T-helper 2 cell treated with Interferon-gamma antibody and Interleukin-4, amounts not matched to agents 5 μg/mL and 100 μg/mL, for 36 hours (primary cell): ENCODE results near the gene NHP2.

Experiments
- DNase-seq: peaks from one replicate; pipeline ENCODE4 v3.0.0; 2021; ENCODE audit warnings: low spot score
- H3K27ac Mint-ChIP-seq: one replicate; pipeline ENCODE4 v1.8.0; 2021; ENCODE audit warnings: mild to moderate bottlenecking, mixed read lengths
- H3K27me3 Mint-ChIP-seq: one replicate; pipeline ENCODE4 v1.8.0; 2021; ENCODE audit warnings: low read depth, mixed read lengths
- H3K36me3 Mint-ChIP-seq: one replicate; pipeline ENCODE4 v1.8.0; 2021; ENCODE audit warnings: low read depth, mixed read lengths
- H3K4me1 Mint-ChIP-seq: one replicate; pipeline ENCODE4 v1.8.0; 2021; ENCODE audit warnings: low read depth, mixed read lengths
- H3K4me3 Mint-ChIP-seq: one replicate; pipeline ENCODE4 v1.8.0; 2022; ENCODE audit warnings: mild to moderate bottlenecking, moderate library complexity, mixed read lengths
- H3K9me3 Mint-ChIP-seq: one replicate; pipeline ENCODE4 v1.8.0; 2021; ENCODE audit warnings: mixed read lengths

The NHP2 gene

DNA sequence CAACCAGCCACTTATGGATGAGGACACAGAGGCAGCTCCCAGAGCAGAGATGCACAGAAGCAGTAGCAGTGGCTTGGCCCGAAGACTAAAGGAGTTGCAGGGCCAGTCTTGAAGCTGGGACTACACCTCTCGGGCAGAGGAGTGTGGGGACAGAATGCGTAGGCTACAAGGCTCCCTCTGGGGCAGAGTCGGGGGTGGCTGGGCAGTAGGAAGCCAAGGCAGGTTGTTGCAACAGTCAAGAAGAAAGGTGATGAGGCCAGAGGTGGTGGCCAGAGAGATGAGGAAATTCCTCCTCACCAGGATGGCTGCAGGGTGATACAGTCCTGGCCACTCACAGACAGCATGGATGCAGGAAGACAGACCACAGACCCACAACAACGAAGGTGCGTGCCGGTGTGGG lies 45.2 kb downstream of the NHP2 start:
- Mint-ChIP-seq H3K4me3 (no peak overlapping the region), H3K9me3 (no peaks in the 10 kb centered on the region), H3K27ac (no peak overlapping the region), H3K36me3 (no peaks in the 10 kb centered on the region), H3K27me3 (peaks cover 15% of the 10 kb centered on the region), H3K4me1 (peaks cover 13% of the 10 kb centered on the region)
- DNase-seq, result no peak

DNA sequence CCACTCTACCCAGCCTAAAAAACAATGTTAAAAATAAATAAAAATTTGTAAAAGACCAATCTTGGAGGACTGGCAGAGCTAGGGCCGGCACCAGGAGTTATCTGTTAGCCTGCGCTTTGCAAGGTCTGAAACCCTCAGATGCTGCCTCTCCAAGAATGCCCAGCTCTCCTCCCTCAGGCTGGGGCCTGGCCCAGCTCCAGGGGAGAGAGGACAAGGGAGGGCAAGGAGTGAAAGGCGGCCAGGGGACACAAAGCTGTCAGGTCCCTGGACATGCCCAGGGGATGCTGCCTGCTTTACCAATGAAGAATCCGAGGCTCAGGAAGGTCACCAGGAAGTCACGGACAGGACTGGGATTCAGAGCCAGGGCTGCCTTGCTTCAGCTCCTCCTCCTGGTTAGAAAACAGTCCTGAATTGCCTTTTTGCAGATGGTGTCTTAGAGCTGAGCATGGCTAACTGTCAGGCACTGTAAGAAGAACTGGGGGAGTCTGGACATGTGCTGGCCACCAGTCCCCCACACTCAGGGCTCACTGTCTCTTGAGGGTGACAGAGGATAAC lies 45.9 kb downstream of the NHP2 start:
- H3K27ac Mint-ChIP-seq, result no peak overlapping the region
- no peak for DNase-seq
- H3K4me3 Mint-ChIP-seq, result no peak overlapping the region
- H3K9me3 Mint-ChIP-seq, result no peaks in the 10 kb centered on the region
- H3K36me3 Mint-ChIP-seq, result no peaks in the 10 kb centered on the region
- peaks cover 10% of the 10 kb centered on the region for H3K4me1 Mint-ChIP-seq
- H3K27me3 Mint-ChIP-seq, result peaks cover 13% of the 10 kb centered on the region

DNA sequence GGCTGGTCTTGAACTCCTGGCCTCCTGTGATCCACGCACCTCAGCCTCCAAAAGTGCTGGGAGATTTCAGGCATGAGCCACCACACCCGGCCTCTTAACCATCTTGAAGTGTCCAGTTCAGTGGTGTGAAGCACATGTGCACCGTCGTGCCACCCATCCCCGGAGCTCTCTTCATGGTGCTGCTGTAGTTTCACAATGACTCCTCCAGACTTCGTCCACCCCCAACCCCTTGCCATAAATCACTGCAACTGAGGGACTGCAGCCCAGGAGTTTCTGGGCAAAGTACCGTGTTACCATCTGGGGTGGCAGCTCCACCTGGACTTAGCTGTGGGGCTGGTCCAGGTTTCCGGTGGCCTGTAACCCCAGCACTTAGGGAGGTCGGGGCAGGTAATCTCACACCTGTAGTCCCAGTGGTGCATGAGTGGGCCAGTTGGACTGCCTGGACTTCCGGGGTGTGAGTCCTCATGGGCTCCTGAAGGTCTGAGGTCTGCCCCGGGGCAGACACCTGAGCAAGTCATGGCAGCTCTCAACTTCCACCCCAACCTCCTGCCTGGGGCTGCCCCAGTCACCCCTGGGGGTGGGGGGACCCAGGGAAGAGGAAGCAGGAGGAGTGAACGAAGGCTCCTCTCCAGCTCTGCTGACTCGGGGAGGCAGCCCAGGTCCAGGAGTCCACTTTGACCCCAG lies 47.0 kb downstream of the NHP2 start:
- peaks cover 5% of the 10 kb centered on the region for H3K27me3 Mint-ChIP-seq
- no peak overlapping the region for H3K4me3 Mint-ChIP-seq
- H3K4me1 Mint-ChIP-seq, result peaks cover 7% of the 10 kb centered on the region
- no peak overlapping the region for H3K27ac Mint-ChIP-seq
- DNase-seq, result no peak
- H3K9me3 Mint-ChIP-seq, result no peaks in the 10 kb centered on the region
- no peaks in the 10 kb centered on the region for H3K36me3 Mint-ChIP-seq

DNA sequence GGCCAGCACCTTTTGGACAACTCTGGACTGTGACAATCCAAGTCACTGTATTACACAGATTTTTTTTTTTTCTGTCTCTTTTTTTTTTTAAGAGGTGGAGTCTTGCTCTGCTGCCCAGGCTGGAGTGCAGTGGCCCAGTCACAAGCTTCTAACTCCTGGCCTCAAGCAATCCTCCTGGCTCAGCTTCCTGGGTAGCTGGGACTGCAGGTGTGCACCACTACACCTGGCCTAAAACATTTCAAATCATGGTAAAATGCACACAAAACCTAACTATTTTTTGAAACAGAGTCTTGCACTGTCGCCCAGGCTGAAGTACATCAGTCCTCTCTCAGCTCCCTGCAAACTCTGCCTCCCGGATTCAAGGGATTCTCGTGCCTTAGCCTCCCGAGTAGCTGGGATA lies 47.6 kb downstream of the NHP2 start:
- H3K36me3 Mint-ChIP-seq, result no peaks in the 10 kb centered on the region
- H3K4me1 Mint-ChIP-seq, result peaks cover 7% of the 10 kb centered on the region
- no peak for DNase-seq
- no peak overlapping the region for H3K4me3 Mint-ChIP-seq
- H3K27me3 Mint-ChIP-seq, result peaks cover 5% of the 10 kb centered on the region
- H3K9me3 Mint-ChIP-seq, result no peaks in the 10 kb centered on the region
- H3K27ac Mint-ChIP-seq, result no peak overlapping the region

DNA sequence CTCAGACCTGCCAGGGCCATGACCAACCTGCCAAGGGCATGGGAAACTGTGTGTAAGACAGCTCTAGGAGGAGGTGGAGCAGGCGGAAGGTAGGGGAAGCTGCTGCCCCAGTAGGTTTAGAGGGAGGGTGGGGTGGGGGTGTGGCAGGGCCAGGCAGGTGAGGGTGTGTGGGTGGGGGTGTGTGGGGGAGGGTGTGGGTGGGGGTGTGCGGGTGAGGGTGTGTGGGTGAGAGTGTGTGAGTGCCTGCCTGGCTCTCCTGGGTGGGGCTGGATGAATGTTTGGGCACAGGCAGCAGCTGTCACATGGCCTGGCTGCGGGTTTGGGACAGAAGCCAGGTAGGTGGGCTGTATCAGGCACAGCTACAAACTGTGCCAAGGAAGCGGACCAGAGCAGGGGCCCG lies 49.2 kb downstream of the NHP2 start:
- Mint-ChIP-seq H3K36me3 (no peaks in the 10 kb centered on the region), H3K27ac (no peak overlapping the region), H3K4me3 (no peak overlapping the region), H3K27me3 (no peaks in the 10 kb centered on the region), H3K9me3 (no peaks in the 10 kb centered on the region), H3K4me1 (peaks cover 7% of the 10 kb centered on the region)
- no peak for DNase-seq

DNA sequence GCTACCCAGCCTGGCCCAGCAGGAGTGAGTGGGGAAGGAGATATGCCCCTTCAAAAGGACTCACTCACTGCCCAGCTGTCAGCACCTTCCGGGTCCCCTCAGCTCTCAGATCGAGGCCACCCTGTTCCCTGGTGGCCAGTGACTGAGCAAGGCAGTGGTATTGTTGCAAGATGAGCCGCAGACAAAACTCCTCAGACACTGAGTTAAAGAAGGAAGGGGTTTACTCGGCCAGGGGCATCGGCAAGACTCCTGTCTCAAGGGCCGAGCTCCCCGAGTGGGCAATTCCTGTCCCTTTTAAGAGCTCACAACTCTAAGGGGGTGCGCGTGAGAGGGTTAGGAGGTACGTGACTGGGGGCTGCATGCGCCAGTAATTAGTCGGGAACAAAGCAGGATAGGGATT lies 50.1 kb downstream of the NHP2 start:
- Mint-ChIP-seq H3K4me1 (peaks cover 5% of the 10 kb centered on the region), H3K4me3 (no peak overlapping the region), H3K9me3 (no peaks in the 10 kb centered on the region), H3K27ac (no peak overlapping the region), H3K36me3 (no peaks in the 10 kb centered on the region), H3K27me3 (no peaks in the 10 kb centered on the region)
- DNase-seq, result no peak
